Stomach smooth muscle (tissue), 2 donors: ENCODE results near the gene LOXL1.

Experiments
- H3K27ac ChIP-seq: one replicate; pipeline ENCODE4 v1.7.0; 2013; ENCODE audit warnings: mild to moderate bottlenecking, low read length, inconsistent platforms
- H3K27me3 ChIP-seq, 2 donors: one replicate each; pipeline ENCODE4 v1.7.0; 2013; ENCODE audit warnings: low read length in 2 of 2; ENCODE audit not compliant: insufficient read depth in 2 of 2, control insufficient read depth in 1 of 2
- H3K36me3 ChIP-seq, 2 donors: one replicate each; pipeline ENCODE4 v1.7.0; 2013; ENCODE audit warnings: low read length in 2 of 2; ENCODE audit not compliant: control insufficient read depth in 2 of 2, insufficient read depth in 2 of 2
- H3K4me1 ChIP-seq: one replicate; pipeline ENCODE4 v1.7.0; 2013; ENCODE audit warnings: low read length; ENCODE audit not compliant: control insufficient read depth, insufficient read depth
- H3K4me3 ChIP-seq, 2 donors: one replicate each; pipeline ENCODE4 v1.7.0; 2013; ENCODE audit warnings: low read length in 2 of 2
- H3K9ac ChIP-seq, 2 donors: one replicate each; pipeline ENCODE4 v1.7.0; 2013; ENCODE audit warnings: low read length in 2 of 2, mild to moderate bottlenecking in 1 of 2
- H3K9me3 ChIP-seq, 2 donors: one replicate each; pipeline ENCODE4 v1.7.0; 2013; ENCODE audit warnings: low read length in 2 of 2; ENCODE audit not compliant: control insufficient read depth in 2 of 2
- donor health status: healthy.
- donor health status: Pancreatic carcinoma.

Gene LOXL1

DNA sequence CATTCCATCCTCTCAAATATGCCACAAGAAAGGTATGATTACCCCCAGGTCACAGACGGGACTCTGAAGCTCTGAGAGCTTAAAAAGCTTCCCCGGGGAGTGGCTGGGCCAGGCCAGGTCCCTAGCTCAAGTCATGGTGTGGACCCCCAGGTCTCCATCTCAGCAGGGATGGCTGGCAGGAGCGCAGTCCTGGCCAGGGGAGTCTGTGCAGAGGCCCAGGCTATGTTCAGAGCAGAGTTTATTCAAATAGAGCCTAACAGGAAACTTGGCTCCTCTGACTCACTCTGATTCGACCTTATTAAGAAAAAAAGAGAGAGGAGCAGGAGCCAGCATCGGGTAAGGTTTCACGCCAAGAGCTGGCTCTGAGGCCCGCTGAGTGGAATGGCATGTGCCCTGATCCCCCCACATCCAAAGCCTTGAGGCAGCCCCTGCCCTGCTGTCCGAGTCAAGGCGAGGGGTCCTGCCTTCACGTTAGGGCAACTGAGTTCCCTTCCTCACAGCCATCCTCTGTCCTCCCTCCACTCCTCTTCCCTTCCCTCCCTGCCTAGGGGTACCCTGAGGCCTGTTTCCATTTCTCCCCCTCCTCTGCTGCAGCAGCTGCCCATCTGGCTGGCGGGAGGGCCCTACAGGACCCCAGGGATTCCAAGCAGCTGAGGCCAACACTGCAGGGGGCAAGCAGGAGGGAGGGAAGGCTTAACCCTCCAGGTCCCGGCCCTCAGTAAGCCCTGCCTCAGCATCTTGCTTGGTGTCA, 1.9 kb upstream of the LOXL1 start:
- H3K36me3 ChIP-seq = peaks cover 0 to 2% of the 10 kb centered on the region in 2 donors
- peak overlapping the region; percentile 68 to 74 for H3K9ac ChIP-seq
- H3K4me1 ChIP-seq = peaks cover 77% of the 10 kb centered on the region
- no peaks in the 10 kb centered on the region for H3K27me3 ChIP-seq
- H3K9me3 ChIP-seq = no peaks in the 10 kb centered on the region
- peak overlapping the region; percentile 29 to 34 for H3K4me3 ChIP-seq
- peak overlapping the region; percentile 92 for H3K27ac ChIP-seq

DNA sequence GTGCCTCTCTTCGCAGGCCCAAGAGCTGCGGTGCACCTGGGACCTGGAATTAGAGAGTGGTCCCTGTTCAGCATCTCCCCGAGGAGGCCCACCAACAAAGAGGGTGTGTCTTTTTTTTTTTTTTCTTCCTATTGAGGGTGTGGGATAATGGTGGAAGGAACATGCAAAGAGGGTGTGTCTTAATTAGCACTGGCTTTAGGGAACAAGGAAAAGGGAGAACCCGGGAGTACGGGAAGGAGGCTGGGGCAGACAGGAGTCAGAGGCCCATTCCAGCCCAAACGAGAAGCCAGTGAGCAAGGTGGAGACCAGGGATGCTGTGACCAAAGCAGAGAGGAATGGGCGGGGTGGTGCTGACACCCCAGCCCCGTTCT, 429 bp upstream of the LOXL1 start:
- Histone ChIP-seq H3K4me1 (peaks cover 92% of the 10 kb centered on the region), H3K27ac (peak overlapping the region; percentile 92), H3K4me3 (peak overlapping the region; percentile 62 to 83), H3K36me3 (no peaks in the 10 kb centered on the region), H3K9me3 (no peaks in the 10 kb centered on the region), H3K27me3 (no peaks in the 10 kb centered on the region), H3K9ac (peak overlapping the region; percentile 74 to 76)

DNA sequence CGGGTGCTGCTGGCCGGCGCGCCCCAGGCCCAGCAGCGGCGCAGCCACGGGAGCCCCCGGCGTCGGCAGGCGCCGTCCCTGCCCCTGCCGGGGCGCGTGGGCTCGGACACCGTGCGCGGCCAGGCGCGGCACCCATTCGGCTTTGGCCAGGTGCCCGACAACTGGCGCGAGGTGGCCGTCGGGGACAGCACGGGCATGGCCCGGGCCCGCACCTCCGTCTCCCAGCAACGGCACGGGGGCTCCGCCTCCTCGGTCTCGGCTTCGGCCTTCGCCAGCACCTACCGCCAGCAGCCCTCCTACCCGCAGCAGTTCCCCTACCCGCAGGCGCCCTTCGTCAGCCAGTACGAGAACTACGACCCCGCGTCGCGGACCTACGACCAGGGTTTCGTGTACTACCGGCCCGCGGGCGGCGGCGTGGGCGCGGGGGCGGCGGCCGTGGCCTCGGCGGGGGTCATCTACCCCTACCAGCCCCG, 777 bp downstream of the LOXL1 start:
- Histone ChIP-seq H3K4me1 (peaks cover 89% of the 10 kb centered on the region), H3K27me3 (no peaks in the 10 kb centered on the region), H3K36me3 (peaks cover 0 to 5% of the 10 kb centered on the region in 2 donors), H3K4me3 (peak overlapping the region; percentile 62 to 83), H3K27ac (peak overlapping the region; percentile 92), H3K9me3 (no peaks in the 10 kb centered on the region), H3K9ac (peak overlapping the region; percentile 74 to 76)

DNA sequence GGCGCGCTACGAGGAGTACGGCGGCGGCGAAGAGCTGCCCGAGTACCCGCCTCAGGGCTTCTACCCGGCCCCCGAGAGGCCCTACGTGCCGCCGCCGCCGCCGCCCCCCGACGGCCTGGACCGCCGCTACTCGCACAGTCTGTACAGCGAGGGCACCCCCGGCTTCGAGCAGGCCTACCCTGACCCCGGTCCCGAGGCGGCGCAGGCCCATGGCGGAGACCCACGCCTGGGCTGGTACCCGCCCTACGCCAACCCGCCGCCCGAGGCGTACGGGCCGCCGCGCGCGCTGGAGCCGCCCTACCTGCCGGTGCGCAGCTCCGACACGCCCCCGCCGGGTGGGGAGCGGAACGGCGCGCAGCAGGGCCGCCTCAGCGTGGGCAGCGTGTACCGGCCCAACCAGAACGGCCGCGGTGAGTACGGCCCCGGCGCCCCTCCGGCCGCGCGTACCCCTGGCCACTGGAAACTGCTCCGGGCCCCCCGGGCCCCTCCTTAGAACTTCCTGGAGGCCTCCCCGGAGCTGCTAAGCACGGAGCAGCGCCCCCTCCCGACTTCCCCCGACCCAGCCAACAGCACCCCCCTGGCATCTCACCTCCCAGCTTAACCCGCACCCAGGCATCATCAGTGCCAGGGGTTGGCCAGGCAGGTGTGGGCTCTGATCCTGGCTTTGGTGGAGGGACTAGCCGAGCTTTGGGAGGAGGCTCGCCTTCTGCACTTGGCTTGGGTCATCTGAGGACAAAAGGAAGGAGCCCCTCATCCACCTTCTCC, 1.4 kb downstream of the LOXL1 start:
- H3K4me1 ChIP-seq = peaks cover 85% of the 10 kb centered on the region
- peak overlapping the region; percentile 92 for H3K27ac ChIP-seq
- H3K4me3 ChIP-seq = peak overlapping the region; percentile 65 to 83
- no peaks in the 10 kb centered on the region for H3K27me3 ChIP-seq
- no peaks in the 10 kb centered on the region for H3K9me3 ChIP-seq
- H3K9ac ChIP-seq = peak overlapping the region; percentile 69 to 76
- H3K36me3 ChIP-seq = peaks cover 0 to 9% of the 10 kb centered on the region in 2 donors

- H3K27ac ChIP-seq = peak overlapping the region; percentile 92
- peak overlapping the region; percentile 65 to 83 for H3K4me3 ChIP-seq
- peak overlapping the region; percentile 60 to 76 for H3K9ac ChIP-seq
- H3K4me1 ChIP-seq = peaks cover 80% of the 10 kb centered on the region
- H3K27me3 ChIP-seq = no peaks in the 10 kb centered on the region
- no peaks in the 10 kb centered on the region for H3K9me3 ChIP-seq
- H3K36me3 ChIP-seq = peaks cover 0 to 10% of the 10 kb centered on the region in 2 donors
Measured at GRCh38 chr15:73928241-73928579, 1.9 kb downstream of the LOXL1 start.

DNA sequence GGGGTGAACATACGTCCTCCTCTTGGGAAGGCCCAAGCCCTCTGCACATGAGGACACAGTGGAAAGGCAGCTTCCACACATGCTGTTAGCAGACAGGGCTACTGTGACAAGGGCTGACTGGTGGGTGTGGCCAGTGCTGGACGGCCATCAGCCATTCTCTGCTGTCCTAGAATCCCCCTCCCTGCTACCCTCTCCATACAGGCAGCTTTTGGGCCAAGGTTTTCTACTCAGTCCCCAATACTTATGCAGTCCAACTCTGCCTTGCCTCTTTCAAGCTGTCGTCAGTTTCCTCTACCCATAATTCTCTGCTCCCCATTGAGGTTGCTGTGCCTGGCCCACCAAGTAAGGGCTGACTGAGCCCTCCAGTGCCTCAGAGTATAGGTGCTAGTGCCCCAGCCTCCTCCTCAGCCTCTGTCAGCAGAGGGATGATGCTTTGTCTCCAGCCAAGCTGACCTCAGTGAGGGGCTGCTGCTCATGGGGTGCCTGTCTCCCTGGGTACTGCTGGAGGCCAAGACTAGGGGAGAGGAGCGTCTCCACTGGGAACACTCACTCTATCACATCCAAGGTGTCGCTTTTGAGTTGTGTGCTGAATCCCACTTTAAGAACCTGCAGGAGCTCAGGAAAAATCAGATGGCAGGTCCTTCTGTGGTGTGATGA, 2.8 kb downstream of the LOXL1 start:
- Histone ChIP-seq H3K36me3 (peaks cover 0 to 10% of the 10 kb centered on the region in 2 donors), H3K27ac (no peak overlapping the region), H3K9ac (peak overlapping the region in 1 of 2 donors; percentile 47), H3K4me3 (peak overlapping the region; percentile 37 to 66), H3K4me1 (peaks cover 71% of the 10 kb centered on the region), H3K9me3 (no peaks in the 10 kb centered on the region), H3K27me3 (no peaks in the 10 kb centered on the region)

DNA sequence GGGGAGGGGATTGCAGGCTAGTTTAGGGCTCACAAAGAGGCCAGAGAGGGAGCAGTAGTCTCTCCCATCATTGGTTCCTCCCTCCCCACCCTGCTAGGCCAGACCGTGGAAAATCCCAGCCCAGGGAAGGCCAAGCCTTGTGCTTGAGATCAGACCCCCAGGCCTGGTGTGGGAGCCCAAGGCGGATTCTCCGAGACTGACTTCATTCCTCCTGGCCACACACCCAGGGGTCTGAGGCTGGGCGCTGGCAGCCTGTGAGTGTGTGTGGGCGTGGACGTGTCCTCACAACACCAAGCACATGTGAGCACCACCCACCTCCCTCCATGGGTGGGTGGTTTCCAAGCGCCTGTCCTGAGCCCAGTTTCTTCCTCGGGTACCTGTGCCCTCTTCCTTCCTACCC, 4.1 kb downstream of the LOXL1 start:
- Histone ChIP-seq H3K4me1 (peaks cover 58% of the 10 kb centered on the region), H3K4me3 (peak overlapping the region in 1 of 2 donors; percentile 66), H3K27ac (no peak overlapping the region), H3K9ac (peak overlapping the region in 1 of 2 donors; percentile 25), H3K9me3 (no peaks in the 10 kb centered on the region), H3K36me3 (peaks cover 0 to 10% of the 10 kb centered on the region in 2 donors), H3K27me3 (no peaks in the 10 kb centered on the region)

DNA sequence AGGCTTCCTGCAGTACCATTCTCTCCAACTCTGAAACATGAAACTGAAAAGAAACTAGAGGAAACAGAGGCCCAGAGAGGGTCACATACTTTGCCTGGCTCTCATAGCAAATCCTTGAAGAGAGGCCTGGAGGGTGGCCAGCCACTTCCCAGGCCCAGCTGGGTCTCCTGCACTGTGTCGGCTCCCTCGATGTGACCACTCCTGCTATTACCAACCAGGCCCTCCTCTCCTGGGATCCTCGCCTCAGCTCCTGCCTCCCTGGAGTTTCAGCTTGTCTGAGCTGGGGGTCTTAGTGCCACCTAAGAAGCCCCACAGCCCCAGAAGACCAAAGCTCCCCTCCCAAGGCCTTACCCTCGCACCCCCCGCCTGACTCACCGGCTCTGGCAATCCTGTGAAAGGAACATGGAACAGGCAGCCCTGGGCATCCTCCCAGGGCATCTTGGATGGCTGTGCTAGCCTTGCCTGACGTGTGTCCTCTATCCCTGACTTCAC, 4.6 kb downstream of the LOXL1 start:
- Histone ChIP-seq H3K4me1 (peaks cover 57% of the 10 kb centered on the region), H3K9ac (peak overlapping the region in 1 of 2 donors; percentile 25)

DNA sequence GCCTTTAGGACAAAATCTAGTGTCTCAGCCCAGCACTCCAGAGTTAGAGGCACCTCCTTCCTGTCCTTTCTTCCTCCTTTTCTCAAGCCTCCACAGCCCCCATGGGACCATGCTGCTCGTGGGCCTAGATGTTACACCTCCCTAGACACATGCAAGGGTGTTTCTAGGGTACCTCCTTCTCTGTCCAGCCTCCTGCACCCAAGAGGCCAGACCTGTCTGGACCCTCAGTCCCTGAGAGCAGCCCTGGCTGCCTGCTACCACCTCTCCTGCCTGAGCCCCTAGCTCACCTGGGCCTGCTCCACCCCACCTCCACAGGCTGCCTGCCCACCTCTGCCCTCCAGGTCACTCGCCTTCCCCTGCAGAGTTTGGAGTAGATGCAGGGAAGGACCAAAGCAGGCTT, 5.2 kb downstream of the LOXL1 start:
- no peak overlapping the region for H3K27ac ChIP-seq
- H3K9me3 ChIP-seq = no peaks in the 10 kb centered on the region
- H3K36me3 ChIP-seq = peaks cover 0 to 10% of the 10 kb centered on the region in 2 donors
- no peak overlapping the region for H3K4me3 ChIP-seq
- no peaks in the 10 kb centered on the region for H3K27me3 ChIP-seq
- H3K4me1 ChIP-seq = peaks cover 57% of the 10 kb centered on the region
- H3K9ac ChIP-seq = no peak overlapping the region

More for the DNA sequence above, 4.6 kb downstream of the LOXL1 start:
- Histone ChIP-seq H3K4me3 (peak overlapping the region in 1 of 2 donors; percentile 66), H3K36me3 (peaks cover 0 to 10% of the 10 kb centered on the region in 2 donors), H3K27ac (no peak overlapping the region), H3K9me3 (no peaks in the 10 kb centered on the region), H3K27me3 (no peaks in the 10 kb centered on the region)

DNA sequence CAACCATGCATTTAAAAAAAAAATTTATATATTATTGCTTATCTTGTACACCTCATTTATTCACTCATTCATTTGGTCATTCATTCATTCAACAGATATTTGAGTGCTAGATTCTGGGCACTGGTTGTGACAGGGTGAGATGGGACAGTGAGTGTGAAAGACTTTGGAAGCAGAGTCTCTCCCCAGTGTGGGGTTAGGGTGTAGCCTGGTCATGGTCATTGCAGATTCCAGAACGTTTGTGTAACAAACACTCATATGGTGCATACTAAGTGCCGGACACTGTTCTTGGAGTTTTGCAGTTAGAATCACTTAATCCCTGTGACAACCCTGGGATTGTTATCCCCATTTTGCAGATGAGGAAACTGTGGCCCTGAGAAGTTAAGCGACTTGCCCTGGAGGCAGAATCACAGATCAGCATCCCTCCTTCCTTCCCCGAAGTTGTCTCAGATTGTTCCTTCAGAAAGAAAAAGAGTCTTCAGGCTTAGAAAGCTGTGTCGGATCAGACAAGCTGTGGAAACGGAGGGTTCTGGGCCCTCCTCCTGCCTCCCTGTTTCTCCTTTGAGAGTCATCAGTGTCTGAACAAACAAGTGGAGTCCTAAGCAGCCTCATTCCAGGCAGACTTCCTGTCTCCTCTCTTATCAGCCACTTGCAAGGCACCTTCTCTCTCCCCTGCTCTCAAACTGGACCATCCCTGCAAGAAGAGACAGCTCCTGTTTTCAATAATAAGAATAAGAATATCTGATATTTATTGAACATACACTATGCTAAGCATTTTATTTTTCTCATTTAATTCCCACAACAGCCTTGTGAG, 6.3 kb downstream of the LOXL1 start:
- H3K36me3 ChIP-seq = peaks cover 0 to 10% of the 10 kb centered on the region in 2 donors
- no peaks in the 10 kb centered on the region for H3K9me3 ChIP-seq
- H3K4me3 ChIP-seq = no peak overlapping the region
- H3K27ac ChIP-seq = no peak overlapping the region
- H3K9ac ChIP-seq = no peak overlapping the region
- peaks cover 52% of the 10 kb centered on the region for H3K4me1 ChIP-seq
- no peaks in the 10 kb centered on the region for H3K27me3 ChIP-seq
